ENCODE data around the gene DICER1.

- TF ChIP-seq CBX8 (IDR thresholded peaks at IDR 0.05; ENCODE audit: borderline replicate concordance, extremely low read depth, low read depth, low read length, poor library complexity, severe bottlenecking) (no peak), JUN (IDR thresholded peaks at IDR 0.05; ENCODE audit: borderline replicate concordance, low read depth, low read length) (no peak), JUN (CRISPR knock-in tag; IDR thresholded peaks at IDR 0.05; ENCODE audit: borderline replicate concordance) (no peak)
Observed at GRCh38 chr14:95141684-95142083, 15.6 kb downstream of the DICER1 start.

All from K562 (cell line).